Measurements from ENCODE around the gene SLC16A11. TPM values are rescaled to one million over a fixed set of nuclear protein-coding genes. Genes with fewer than 3 reads are reported as not detected.
A peak's percentile ranks its signal among the peaks of the same experiment; 100 is the strongest.

The SLC16A11 gene
- total and polyA plus RNA-seq, 2 donors (not counting 1 experiment from before 2014, with no cell fraction given): 10.0 to 31.9 TPM

DNA sequence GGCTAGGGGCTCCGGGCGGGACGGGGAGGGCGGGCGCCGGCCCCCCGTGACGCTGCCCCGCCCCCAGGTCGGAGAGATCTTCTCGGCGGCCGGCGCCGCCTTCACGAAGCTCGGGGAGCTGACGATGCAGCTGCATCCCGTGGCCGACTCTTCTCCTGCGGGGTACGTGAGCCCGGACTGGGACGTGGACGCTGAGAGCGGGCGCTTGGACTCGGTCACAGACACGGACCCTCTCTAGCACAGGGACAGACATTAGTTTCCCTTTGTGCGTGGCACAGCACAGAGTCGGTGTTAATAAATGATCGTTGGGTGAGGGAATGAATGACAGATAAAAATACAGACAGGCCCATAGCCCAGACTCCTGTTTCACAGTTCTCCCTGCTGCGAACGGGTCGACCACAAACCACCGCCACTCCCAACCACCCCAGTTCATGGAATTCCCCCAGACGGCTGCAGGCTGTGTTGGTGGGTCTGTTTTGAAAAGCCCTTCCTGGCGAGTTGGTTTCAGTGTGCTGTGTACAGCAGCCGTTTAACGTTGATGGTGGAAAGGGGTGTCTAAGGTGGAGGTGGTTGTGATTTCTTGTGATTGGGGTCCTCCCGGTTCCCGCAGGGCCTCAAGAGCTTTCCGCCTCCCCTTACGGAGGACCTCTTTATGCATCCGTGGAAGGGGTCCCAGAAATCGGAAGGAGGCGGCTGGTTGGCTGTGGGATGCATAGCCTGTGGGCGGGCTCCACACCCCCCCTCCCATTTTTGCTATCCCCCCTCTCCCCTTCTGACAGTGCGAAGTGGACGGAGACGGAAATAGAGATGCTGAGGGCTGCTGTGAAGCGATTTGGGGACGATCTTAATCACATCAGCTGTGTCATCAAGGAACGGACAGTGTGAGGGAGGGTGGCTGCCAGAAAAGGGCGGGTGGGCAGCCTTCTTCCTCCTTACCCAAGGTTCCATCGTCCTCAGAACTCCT is 28.6 kb downstream of the SLC16A11 start:
- peaks cover 46% of the 10 kb centered on the region for H3K4me1 Mint-ChIP-seq
- ChIA-PET CTCF (interaction anchor here (1.0 to 2.2 kb wide), 8 partner anchors 11 to 172 kb away, joined by 3 to 10 read pairs (median 4); partner anchors contain the start of gene SLC16A13), POLR2A (interaction anchor here (0.5 to 1.7 kb wide), 7 partner anchors 8 to 1961 kb away, joined by 3 to 9 read pairs (median 6); partner anchors contain the start of genes BCL6B, SLC16A11 and SLC16A13)
- Histone ChIP-seq H3K36me3 (replicated peaks in 1 of 2; ENCODE audit: control extremely low read depth in 1 of 2, control insufficient read depth in 1 of 2, extremely low read depth in 1 of 2, insufficient read depth in 2 of 2, low read length in 1 of 2) (peaks cover 0 to 20% of the 10 kb centered on the region in 2 experiments), H2AFZ (ENCODE audit: insufficient read depth, low read depth, low read length, poor library complexity, severe bottlenecking) (peak overlapping the region; percentile 69), H3K27ac (ENCODE audit: low read length in 2 of 2) (peak overlapping the region; percentile 97 to 99), H4K20me1 (ENCODE audit: control insufficient read depth, insufficient read depth, low read length, poor library complexity, severe bottlenecking) (peaks cover 10% of the 10 kb centered on the region), H3K4me3 (ENCODE audit: control extremely low read depth in 1 of 5, extremely low read depth in 1 of 5, insufficient read depth in 1 of 5, low read depth in 2 of 5, low read length in 4 of 5) (peak overlapping the region; percentile 51 to 100 (median 95)), H3K27me3 (replicated peaks in 1 of 4; ENCODE audit: control extremely low read depth in 1 of 4, control insufficient read depth in 3 of 4, insufficient read depth in 4 of 4, low read length in 3 of 4) (no peaks in the 10 kb centered on the region), H3K4me1 (ENCODE audit: control insufficient read depth in 2 of 2, insufficient read depth in 2 of 2, low read length in 2 of 2) (peaks cover 35 to 53% of the 10 kb centered on the region in 2 donors), H3K4me2 (replicated peaks; ENCODE audit: low read depth, low read length, poor library complexity, severe bottlenecking) (peak overlapping the region; percentile 86), H3K79me2 (ENCODE audit: control insufficient read depth, insufficient read depth, low read length) (peaks cover 47% of the 10 kb centered on the region), H3K9me3 (ENCODE audit: control extremely low read depth in 1 of 3, control insufficient read depth in 2 of 3, insufficient read depth in 1 of 3, low read length in 2 of 3) (peaks cover 0 to 3% (median 0%) of the 10 kb centered on the region in 3 donors), H3K9ac (ENCODE audit: low read length) (peak overlapping the region; percentile 89)
- TF ChIP-seq CTCF (IDR thresholded peaks at IDR 0.05) (peak; percentile 51), EZH2 (IDR thresholded peaks at IDR 0.05; ENCODE audit: borderline replicate concordance, insufficient read depth, low read depth, low read length, poor library complexity, severe bottlenecking) (no peak)
- peak overlapping the region; percentile 96 for H3K27ac Mint-ChIP-seq
- intact Hi-C loops (cut with micrococcal nuclease): loop anchor here (1.0 to 10.0 kb wide), 7 partner anchors 7 to 1422 kb away; partner anchors contain the start of genes C17orf100, CD68, KDM6B and MED31
- peak overlapping the region; percentile 97 for H3K4me3 Mint-ChIP-seq
- peak; percentile 89 for DNase-seq
- H3K9me3 Mint-ChIP-seq (ENCODE audit: insufficient read depth): no peaks in the 10 kb centered on the region
- under 1% methylated on average over 33 of the region's 56 CpGs for WGBS (ENCODE audit: insufficient coverage)
- ATAC-seq (ENCODE audit: low read depth): peak; percentile 4
- no peaks in the 10 kb centered on the region for H3K27me3 Mint-ChIP-seq

All from B cell (primary cell).